Inferior parietal cortex (tissue), 1 donor: ENCODE results near the gene DGLUCY.
"Not testable (repeated sequence)": the region's sequence is repeated elsewhere in the genome, so short reads cannot be mapped to it uniquely, and the experiment has no call there.

Experiments used
- DNase-seq: peaks from one replicate; pipeline ENCODE4 v3.0.0-alpha.2; 2016; ENCODE audit errors: extremely low spot score

The DGLUCY gene

DNA sequence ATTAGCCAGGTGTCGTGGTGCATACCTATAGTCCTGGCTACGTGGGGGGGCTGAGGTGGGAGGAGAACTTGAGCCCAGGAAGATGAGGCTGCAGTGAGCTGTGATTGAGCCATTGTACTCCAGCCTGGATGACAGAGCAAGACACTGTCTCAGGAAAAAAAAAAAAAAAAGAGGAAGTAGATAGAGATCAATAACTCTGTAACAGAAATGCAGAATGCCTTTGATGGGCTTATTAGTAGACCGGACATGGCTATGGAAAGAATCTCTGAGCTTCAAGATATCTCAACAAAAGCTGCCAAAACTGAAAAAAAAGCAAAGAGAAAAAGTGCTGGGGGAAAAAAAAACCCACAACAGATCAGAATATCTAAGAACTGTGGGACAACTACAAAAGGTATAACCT is 93.1 kb downstream of the DGLUCY start:
- DNase-seq, result no peak

DNA sequence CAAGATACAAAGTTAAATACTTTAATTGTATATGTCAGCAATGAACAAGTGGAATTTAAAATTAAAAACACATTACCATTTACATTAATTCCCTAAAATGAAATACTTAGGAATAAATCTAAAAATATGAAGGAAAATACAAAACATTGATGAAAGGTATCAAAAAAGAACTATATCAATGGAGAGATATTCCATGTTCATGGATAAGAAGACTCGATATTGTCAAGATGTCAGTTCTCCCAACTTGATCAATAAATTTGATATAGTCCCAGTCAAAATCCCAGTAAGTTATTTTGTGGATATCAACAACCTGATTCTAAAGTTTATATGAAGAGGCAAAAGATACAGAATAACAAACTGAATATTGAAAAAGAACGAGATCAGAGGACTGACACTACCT is 97.1 kb downstream of the DGLUCY start:
- no peak for DNase-seq

GRCh38 chr14:91214306-91214705 is 100.4 kb downstream of the DGLUCY start:
- no peak for DNase-seq

DNA sequence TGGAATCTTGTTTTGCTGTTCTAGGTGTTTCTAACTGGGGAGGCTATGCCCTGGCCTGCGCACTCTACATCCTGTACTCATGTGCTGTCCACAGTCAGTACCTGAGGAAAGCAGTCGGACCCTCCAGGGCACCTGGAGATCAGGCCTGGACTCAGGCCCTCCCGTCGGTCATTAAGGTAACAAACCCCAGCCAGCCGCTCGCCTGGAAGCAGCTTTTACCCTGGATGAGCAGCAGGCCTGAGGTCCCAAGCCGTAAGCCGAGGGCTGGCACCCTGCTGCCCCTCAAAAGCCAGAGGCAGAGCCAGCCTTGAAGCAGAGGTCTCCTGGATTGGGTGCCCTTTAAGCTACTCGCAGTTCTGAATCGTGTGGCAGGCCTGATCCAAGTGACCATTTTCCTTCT is 101.5 kb downstream of the DGLUCY start:
- no peak for DNase-seq

GRCh38 chr14:91216731-91217226 is 102.9 kb downstream of the DGLUCY start:
- DNase-seq, result no peak

DNA sequence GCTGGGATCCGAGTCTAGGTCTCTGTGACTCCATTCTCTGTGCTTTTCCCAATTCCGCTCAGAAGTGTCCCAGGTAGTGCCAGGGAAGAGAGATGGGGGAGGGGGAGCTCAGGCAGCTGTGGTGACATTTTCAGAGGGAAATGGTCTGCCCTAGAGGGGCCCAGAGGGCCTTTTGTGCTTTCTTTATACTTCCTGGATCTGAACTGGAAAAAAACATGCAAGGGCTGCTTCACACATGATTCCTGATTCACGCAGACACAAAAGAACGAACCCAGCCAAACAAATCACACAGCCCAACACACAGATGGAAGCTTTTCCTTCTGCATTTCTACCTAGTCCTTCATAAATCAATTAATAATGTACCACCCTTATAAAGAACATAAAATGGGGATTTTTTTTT is 104.1 kb downstream of the DGLUCY start:
- no peak for DNase-seq

DNA sequence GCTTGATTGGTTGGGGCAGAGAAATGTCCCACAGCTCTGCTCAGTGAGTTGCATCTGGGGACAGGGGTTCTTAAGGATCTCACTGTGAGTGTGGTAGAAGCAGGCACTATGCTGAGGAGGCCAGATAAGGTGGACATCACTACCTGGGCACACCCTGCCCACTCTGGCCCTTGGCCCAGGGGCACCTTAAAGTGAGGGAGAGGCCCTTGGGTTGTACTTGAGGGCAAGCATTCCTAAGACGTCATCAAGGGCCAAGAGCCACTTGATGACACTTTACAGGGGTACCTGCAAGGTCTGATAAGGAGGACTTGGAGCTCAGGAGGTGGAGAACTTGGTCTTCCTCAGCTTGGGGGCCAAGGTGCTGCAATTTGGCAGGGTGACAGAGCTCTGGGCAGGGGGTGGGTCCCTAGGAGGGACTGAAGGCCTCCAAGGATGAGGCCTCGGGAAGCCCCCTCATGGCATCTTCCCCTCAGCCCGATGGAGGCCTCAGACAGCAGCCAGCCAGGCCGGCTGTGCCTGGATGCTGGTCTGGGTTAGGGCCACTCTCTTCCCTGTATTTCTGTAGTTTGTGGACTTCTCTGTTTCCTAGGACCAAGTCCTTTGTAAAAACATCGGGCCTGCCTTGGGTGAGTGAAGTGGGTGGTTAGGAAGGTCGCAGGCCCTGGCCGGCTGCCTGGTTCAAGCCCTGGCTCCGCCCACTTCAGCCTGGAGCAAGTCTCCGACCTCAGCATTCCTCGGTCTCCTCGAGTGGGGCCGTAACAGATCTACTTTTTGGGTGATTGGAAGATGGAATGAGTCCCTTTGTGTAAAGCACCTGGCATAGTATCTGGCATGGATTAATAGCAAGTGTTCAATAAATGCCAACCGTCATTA is 105.9 kb downstream of the DGLUCY start:
- no peak for DNase-seq

- no peak for DNase-seq
Measured at GRCh38 chr14:91220581-91221000, 106.7 kb downstream of the DGLUCY start.

DNA sequence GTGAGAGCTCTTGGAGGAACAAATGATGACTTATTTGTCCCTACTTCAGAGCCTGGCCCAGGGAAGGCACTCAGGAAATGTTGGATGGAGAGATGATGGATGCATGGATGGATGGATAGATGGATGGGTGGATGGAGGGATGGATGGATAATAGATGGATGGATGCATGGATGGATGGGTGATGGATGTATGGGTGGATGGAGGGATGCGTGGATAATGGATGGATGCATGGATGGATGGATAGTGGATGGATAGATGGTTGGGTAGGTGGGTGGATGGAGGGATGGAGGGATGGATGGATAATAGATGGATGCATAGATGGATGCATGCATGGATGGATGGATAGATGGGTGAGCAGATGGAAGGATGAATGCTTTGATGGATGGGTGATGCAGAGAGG is 107.4 kb downstream of the DGLUCY start:
- DNase-seq, result no peak

GRCh38 chr14:91223028-91223783 is 109.3 kb downstream of the DGLUCY start:
- DNase-seq, result no peak

- no peak for DNase-seq
Measured at GRCh38 chr14:91225025-91225424, 111.2 kb downstream of the DGLUCY start.

DNA sequence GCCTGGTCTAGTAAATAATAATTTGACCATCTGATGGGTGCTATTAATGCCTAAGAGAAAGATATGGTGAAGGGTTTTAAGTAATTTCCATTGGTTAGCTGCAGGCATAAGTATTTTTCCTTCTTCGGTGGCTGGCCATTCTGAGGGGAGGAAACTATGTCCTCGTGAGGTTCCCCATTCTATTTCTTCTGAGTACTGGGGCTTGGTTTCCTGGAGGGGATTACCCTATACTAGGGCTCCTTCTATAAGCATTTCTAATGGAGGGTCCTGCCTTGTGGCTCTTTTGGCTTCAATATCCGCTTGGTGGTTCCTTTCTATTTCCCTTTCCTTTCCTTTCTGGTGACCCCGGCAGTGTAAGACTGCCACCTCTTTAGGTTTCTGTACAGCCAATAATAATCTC is 112.5 kb downstream of the DGLUCY start:
- DNase-seq, result not testable (repeated sequence)

DNA sequence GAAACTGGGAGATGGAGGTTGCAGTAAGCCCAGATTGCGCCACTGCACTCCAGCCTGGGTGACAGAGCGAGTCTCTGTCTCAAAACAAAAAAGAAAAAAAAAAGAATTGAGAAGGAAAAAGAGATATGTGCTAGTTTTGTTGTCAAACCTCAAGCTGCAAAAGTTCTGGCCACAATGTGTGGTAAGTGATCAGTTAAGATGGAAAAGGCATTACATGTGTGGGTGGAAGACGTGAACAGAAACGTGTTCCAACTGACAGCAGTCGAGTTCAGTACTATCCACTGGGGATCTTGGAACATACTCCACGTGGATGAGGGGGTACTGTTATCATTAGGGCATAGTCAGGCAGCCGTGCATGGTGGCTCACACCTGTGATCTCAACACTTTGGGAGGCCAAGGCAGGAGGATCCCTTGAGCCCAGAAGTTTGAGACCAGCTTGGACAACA is 113.3 kb downstream of the DGLUCY start:
- DNase-seq, result no peak

- DNase-seq, result no peak
Measured at GRCh38 chr14:91228112-91229004, 114.5 kb downstream of the DGLUCY start.

DNA sequence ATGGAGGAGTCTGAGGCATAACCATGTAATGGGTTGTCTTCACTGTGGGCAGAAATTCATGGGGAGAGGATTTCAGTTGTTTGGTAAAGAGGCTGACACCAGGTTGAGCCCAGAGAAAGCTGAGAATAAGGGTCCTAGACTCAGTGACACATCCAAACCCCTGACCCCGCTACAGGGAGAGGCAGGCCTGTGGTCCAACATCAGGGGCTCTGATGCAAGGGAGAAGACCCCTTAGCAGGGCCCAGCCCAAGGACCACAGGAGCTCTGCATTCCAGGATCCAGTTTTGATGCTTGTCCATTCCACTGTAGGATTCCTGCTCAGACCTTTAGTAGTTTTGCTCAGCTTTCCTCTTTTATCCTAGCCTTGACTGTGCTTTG is 115.1 kb downstream of the DGLUCY start:
- no peak for DNase-seq

GRCh38 chr14:91229743-91230200 is 115.9 kb downstream of the DGLUCY start:
- DNase-seq, result no peak

GRCh38 chr14:91230397-91231035 is 116.6 kb downstream of the DGLUCY start:
- DNase-seq, result no peak

DNA sequence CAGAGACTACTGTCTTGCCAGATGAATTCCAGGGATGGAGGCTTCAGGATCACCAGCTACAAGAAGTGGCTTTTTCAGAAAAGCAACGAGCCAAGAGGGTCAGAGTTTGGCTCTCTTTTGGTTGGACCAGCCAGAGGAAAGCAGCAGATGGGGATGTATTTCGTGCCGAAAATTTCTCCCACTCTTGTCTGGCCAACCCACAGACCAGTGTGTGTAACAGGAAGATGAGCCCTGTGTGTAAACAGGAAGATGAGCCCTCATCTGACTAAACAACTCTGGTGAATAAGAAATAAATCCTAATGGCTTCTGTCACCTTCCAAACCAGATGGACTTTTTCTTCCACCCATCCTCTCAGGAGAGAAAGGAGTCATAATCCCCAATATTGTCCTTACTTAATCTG is 117.6 kb downstream of the DGLUCY start:
- DNase-seq, result no peak

- DNase-seq, result no peak
Measured at GRCh38 chr14:91232052-91232451, 118.2 kb downstream of the DGLUCY start.

GRCh38 chr14:91232603-91233002 is 118.7 kb downstream of the DGLUCY start:
- no peak for DNase-seq
